A549 (cell line): Measurements from ENCODE around the gene FAM131B.

ENCODE experiments used
- CHD2 ChIP-seq: fragments of 150-350 bp; IDR thresholded peaks from 2 replicates; pipeline ENCODE4 v1.6.1; 2014; ENCODE audit warnings: low read length; ENCODE audit not compliant: partially characterized antibody
- JUN ChIP-seq, 2 experiments: fragments of >200 bp; sonication (Bioruptor Twin); formaldehyde crosslinking; IDR thresholded peaks; 2 replicates in 1 of 2; 3 replicates in 1 of 2; pipeline ENCODE4 v1.6.1; 2016 to 2017
- POLR2A ChIP-seq: IDR thresholded peaks from 2 replicates; pipeline ENCODE4 v1.6.1; 2012; ENCODE audit warnings: mild to moderate bottlenecking, low read length
- POLR2AphosphoS2 ChIP-seq: conservative IDR thresholded peaks from 2 replicates; pipeline ENCODE4 v1.6.1; 2012; ENCODE audit warnings: low read length, improper control_type of control experiment, inconsistent platforms
- RAD21 ChIP-seq, 2 experiments: fragments of >200 bp in 1 of 2; sonication (Bioruptor Twin) in 1 of 2; formaldehyde crosslinking in 1 of 2; IDR thresholded peaks in 1 of 2; conservative IDR thresholded peaks in 1 of 2; 2 replicates in 1 of 2; 3 replicates in 1 of 2; pipeline ENCODE4 v1.6.1; 2012 to 2018; ENCODE audit warnings: inconsistent platforms in 1 of 2
- TF ChIP-seq, protein P1 (sequence below): fragments of 250-450 bp; sonication (Bioruptor Pico); IDR thresholded peaks from 2 replicates; pipeline ENCODE4 v1.5.0; 2021; ENCODE audit warnings: mild to moderate bottlenecking, moderate library complexity, borderline replicate concordance
- TF ChIP-seq, protein P2 (sequence below): fragments of >200 bp; sonication (Bioruptor Twin); formaldehyde crosslinking; IDR thresholded peaks from 3 replicates; pipeline ENCODE4 v1.5.1; 2016

DNA sequence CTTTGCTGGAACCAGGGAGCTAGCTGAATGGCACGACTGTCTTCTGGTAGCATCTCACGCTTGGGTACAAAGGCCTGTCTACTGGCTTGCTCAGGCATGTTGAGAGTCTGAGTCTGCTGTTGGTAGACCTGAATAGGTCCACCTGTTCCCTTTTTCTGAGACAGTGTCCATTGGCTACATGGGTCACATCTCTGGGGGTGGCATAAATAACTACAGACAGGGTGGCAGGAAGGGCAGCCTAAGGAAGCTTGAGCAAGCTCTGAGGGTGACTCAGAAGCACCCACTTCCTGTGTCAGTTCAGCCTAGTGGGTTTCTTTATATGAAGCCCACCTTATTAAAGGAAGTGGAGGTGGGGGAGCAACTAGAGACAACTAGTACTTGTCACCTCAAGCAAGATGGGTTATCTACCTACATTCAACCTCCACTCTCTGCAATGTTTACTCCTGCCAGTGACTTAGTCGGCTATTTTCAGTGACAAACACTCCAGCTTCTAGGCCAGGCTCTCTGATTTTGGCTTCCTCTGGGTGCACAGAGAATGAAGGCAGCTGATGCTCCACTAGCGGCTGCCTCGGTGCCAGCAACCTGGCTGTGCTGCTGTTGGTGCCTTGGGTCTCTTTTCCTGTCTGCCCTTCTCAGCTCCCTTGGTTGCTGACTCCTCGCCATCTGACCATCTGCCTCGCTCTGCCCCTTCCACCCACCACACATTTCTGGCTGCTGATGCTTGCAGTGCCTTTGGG lies 13.0 kb upstream of the FAM131B start:
- TF ChIP-seq, protein P1, sequence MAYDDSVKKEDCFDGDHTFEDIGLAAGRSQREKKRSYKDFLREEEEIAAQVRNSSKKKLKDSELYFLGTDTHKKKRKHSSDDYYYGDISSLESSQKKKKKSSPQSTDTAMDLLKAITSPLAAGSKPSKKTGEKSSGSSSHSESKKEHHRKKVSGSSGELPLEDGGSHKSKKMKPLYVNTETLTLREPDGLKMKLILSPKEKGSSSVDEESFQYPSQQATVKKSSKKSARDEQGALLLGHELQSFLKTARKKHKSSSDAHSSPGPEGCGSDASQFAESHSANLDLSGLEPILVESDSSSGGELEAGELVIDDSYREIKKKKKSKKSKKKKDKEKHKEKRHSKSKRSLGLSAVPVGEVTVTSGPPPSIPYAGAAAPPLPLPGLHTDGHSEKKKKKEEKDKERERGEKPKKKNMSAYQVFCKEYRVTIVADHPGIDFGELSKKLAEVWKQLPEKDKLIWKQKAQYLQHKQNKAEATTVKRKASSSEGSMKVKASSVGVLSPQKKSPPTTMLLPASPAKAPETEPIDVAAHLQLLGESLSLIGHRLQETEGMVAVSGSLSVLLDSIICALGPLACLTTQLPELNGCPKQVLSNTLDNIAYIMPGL, result no peak
- TF ChIP-seq POLR2A (no peak), RAD21 (conservative IDR thresholded peaks at IDR 0.05 in 1 of 2, IDR thresholded peaks at IDR 0.05 in 1 of 2) (no peak), POLR2AphosphoS2 (no peak), JUN (IDR thresholded peaks at IDR 0.05) (no peak), CHD2 (no peak)
- TF ChIP-seq, protein P2, sequence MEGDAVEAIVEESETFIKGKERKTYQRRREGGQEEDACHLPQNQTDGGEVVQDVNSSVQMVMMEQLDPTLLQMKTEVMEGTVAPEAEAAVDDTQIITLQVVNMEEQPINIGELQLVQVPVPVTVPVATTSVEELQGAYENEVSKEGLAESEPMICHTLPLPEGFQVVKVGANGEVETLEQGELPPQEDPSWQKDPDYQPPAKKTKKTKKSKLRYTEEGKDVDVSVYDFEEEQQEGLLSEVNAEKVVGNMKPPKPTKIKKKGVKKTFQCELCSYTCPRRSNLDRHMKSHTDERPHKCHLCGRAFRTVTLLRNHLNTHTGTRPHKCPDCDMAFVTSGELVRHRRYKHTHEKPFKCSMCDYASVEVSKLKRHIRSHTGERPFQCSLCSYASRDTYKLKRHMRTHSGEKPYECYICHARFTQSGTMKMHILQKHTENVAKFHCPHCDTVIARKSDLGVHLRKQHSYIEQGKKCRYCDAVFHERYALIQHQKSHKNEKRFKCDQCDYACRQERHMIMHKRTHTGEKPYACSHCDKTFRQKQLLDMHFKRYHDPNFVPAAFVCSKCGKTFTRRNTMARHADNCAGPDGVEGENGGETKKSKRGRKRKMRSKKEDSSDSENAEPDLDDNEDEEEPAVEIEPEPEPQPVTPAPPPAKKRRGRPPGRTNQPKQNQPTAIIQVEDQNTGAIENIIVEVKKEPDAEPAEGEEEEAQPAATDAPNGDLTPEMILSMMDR, result no peak
